HepG2 (cell line): ENCODE results near the gene ANKRD39. TPM values are rescaled to one million over a fixed set of nuclear protein-coding genes. Genes with fewer than 3 reads are reported as not detected.

Experiments
- BHLHE40 ChIP-seq: IDR thresholded peaks from 2 replicates; pipeline ENCODE4 v1.6.1; 2011; ENCODE audit warnings: low read length, improper control_type of control experiment
- CBX5 ChIP-seq: sonication (generic); formaldehyde crosslinking; IDR thresholded peaks from 2 replicates; pipeline ENCODE4 v1.4.0; 2020; ENCODE audit warnings: missing genetic modification reagents, borderline replicate concordance
- CHCHD3 ChIP-seq: sonication (generic); formaldehyde crosslinking; IDR thresholded peaks from 2 replicates; pipeline ENCODE4 v1.8.0; 2022; ENCODE audit warnings: mild to moderate bottlenecking, missing genetic modification reagents, moderate library complexity
- KDM4B ChIP-seq: sonication (generic); formaldehyde crosslinking; IDR thresholded peaks from 2 replicates; pipeline ENCODE4 v1.4.0; 2020; ENCODE audit warnings: missing genetic modification reagents
- NAIF1 ChIP-seq: sonication (generic); formaldehyde crosslinking; IDR thresholded peaks from 2 replicates; pipeline ENCODE4 v1.5.0; 2020; ENCODE audit warnings: mild to moderate bottlenecking, missing genetic modification reagents, borderline replicate concordance
- RELA ChIP-seq: sonication (generic); formaldehyde crosslinking; IDR thresholded peaks from 2 replicates; pipeline ENCODE4 v1.4.0; 2020; ENCODE audit warnings: missing genetic modification reagents
- SMARCC2 ChIP-seq: fragments of 450-650 bp; IDR thresholded peaks from 2 replicates; pipeline ENCODE4 v1.6.1; 2017; ENCODE audit warnings: antibody characterized with exemption, mild to moderate bottlenecking
- SOX6 ChIP-seq, 2 experiments: fragments of 450-650 bp in 1 of 2; sonication (generic) in 1 of 2; formaldehyde crosslinking in 1 of 2; IDR thresholded peaks; 2 replicates each; pipeline versions ENCODE4 v1.4.0 to v1.6.1; 2017 to 2020; ENCODE audit warnings: antibody characterized with exemption in 1 of 2, mild to moderate bottlenecking in 1 of 2, missing genetic modification reagents in 1 of 2
- ZFX ChIP-seq: sonication (generic); formaldehyde crosslinking; IDR thresholded peaks from 2 replicates; pipeline ENCODE4 v1.4.0; 2020; ENCODE audit warnings: mild to moderate bottlenecking, low read depth, missing genetic modification reagents, moderate library complexity
- ZIK1 ChIP-seq: sonication (generic); formaldehyde crosslinking; IDR thresholded peaks from 2 replicates; pipeline ENCODE4 v1.5.0; 2020; ENCODE audit warnings: mild to moderate bottlenecking, low read depth, missing genetic modification reagents, borderline replicate concordance
- ZNF124 ChIP-seq: sonication (generic); formaldehyde crosslinking; IDR thresholded peaks from 2 replicates; pipeline ENCODE4 v1.4.0; 2020; ENCODE audit warnings: missing genetic modification reagents
- ZNF276 ChIP-seq: sonication (generic); formaldehyde crosslinking; IDR thresholded peaks from 2 replicates; pipeline ENCODE4 v1.4.0; 2020; ENCODE audit warnings: mild to moderate bottlenecking, low read depth, missing genetic modification reagents
- ZNF331 ChIP-seq: sonication (generic); formaldehyde crosslinking; IDR thresholded peaks from 2 replicates; pipeline ENCODE4 v1.4.0; 2020; ENCODE audit warnings: missing genetic modification reagents
- ZNF501 ChIP-seq: sonication (generic); formaldehyde crosslinking; IDR thresholded peaks from 2 replicates; pipeline ENCODE4 v1.5.1; 2020; ENCODE audit warnings: mild to moderate bottlenecking, moderate library complexity, missing genetic modification reagents
- ZNF589 ChIP-seq: sonication (generic); formaldehyde crosslinking; conservative IDR thresholded peaks from 2 replicates; pipeline ENCODE4 v1.8.0; 2022; ENCODE audit warnings: mild to moderate bottlenecking, moderate library complexity, missing genetic modification reagents
- ZNF83 ChIP-seq: sonication (generic); formaldehyde crosslinking; IDR thresholded peaks from 2 replicates; pipeline ENCODE4 v1.4.0; 2020; ENCODE audit warnings: missing genetic modification reagents, mild to moderate bottlenecking, borderline replicate concordance
- polyA plus RNA-seq, 8 experiments: library from polyadenylated mRNA; depleted of rRNA in 3 of 8; stranded (reverse) in 7 of 8; unstranded in 1 of 8; fragments of >200 nt; fragmentation: Illumina TruSeq in 4 of 8; extraction: Trizol in 4 of 8; gene quantifications; 2 replicates each; pipeline versions ENCODE4 v1.2.1 to v1.2.3, GENCODE V29; 2011 to 2016; ENCODE audit warnings: low read depth in 4 of 8, missing spikeins in 1 of 8, mixed read lengths in 1 of 8; ENCODE audit not compliant: insufficient read depth in 1 of 8
- total RNA-seq, 5 experiments: library from RNA; depleted of rRNA; stranded (reverse); fragments of >200 nt; fragmentation: Illumina TruSeq; extraction: Trizol; gene quantifications; 2 replicates each; pipeline ENCODE4 v1.2.3, GENCODE V29; 2016; ENCODE audit warnings: low read depth in 1 of 5
- TF ChIP-seq, protein P1 (sequence below): sonication (generic); formaldehyde crosslinking; IDR thresholded peaks from 2 replicates; pipeline ENCODE4 v1.5.1; 2020; ENCODE audit warnings: mild to moderate bottlenecking, moderate library complexity, missing genetic modification reagents
- TF ChIP-seq, protein P2 (sequence below): IDR thresholded peaks from 2 replicates; pipeline ENCODE4 v1.6.1; 2016; ENCODE audit warnings: mild to moderate bottlenecking, missing biosample characterization, missing genetic modification reagents
- TF ChIP-seq, protein P3 (sequence below), 2 experiments: sonication (generic) in 1 of 2; formaldehyde crosslinking in 1 of 2; IDR thresholded peaks; 2 replicates each; pipeline versions ENCODE4 v1.5.1 to v1.6.1; 2011 to 2020; ENCODE audit warnings: borderline replicate concordance in 1 of 2, low read depth in 1 of 2, low read length in 1 of 2, mild to moderate bottlenecking in 1 of 2, missing genetic modification reagents in 1 of 2, moderate library complexity in 1 of 2
- TF ChIP-seq, protein P4 (sequence below): sonication (generic); formaldehyde crosslinking; IDR thresholded peaks from 2 replicates; pipeline ENCODE4 v1.5.0; 2020; ENCODE audit warnings: missing genetic modification reagents

ANKRD39 gene
- total and polyA plus RNA-seq, 2 of the 13 experiments (the other 11 are each of a cell fraction or from before 2014, with no cell fraction given): 23.2 to 24.8 TPM

DNA sequence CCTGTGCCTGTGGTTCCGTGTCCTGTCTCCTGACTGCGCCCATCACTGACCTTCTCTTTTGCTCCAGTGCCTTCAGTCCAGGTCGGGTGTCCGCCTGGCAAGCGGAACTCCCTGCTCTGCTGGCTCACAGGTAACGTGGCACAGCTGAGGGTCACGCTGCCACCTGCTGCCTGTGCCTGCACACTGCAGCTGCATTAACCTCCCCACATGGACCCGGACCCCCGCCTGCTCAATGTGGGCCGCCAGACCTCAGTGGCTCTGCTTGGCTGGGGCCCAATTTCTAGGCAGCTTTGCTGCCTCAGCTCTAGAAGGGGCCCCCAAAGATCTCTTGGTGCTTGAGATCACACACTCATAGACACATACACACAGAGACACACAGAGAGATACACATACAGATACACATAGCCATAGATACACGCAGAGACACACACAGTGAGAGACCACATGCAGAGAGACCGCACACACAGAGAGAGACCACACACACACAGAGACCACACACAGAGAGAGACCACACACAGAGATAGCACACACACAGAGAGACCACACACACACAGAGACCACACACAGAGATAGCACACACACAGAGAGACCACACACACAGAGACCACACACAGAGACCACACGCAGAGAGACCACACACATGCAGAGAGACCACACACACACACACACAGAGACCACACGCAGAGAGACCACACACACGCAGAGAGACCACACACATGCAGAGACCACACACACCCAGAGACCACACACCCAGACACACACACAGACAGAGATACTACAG, 56.6 kb downstream of the ANKRD39 start (continued):
- TF ChIP-seq ZNF276 (CRISPR knock-in tag): 0 out of 2 replicates have a peak, but pooled peaks have one; percentile 39
- peak; percentile 44; the same call in 1 of the 2 replicates for TF ChIP-seq ZNF501 (CRISPR knock-in tag)
- TF ChIP-seq ZNF83 (CRISPR knock-in tag): 0 out of 2 replicates have a peak, but pooled peaks have one; percentile 59
- peak; percentile 54; the same call in 1 of the 2 replicates for TF ChIP-seq CBX5 (CRISPR knock-in tag)
- TF ChIP-seq ZNF124: no peak
- TF ChIP-seq BHLHE40: 0 out of 2 replicates have a peak, but pooled peaks have one; percentile 40
- TF ChIP-seq, protein P1, sequence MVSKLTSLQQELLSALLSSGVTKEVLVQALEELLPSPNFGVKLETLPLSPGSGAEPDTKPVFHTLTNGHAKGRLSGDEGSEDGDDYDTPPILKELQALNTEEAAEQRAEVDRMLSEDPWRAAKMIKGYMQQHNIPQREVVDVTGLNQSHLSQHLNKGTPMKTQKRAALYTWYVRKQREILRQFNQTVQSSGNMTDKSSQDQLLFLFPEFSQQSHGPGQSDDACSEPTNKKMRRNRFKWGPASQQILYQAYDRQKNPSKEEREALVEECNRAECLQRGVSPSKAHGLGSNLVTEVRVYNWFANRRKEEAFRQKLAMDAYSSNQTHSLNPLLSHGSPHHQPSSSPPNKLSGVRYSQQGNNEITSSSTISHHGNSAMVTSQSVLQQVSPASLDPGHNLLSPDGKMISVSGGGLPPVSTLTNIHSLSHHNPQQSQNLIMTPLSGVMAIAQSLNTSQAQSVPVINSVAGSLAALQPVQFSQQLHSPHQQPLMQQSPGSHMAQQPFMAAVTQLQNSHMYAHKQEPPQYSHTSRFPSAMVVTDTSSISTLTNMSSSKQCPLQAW: peak; percentile 35; the same call in 1 of the 2 replicates
- TF ChIP-seq ZFX (CRISPR knock-in tag): peak; percentile 48; the same call in 1 of the 2 replicates
- TF ChIP-seq NAIF1: no peak
- 0 out of 2 replicates have a peak, but pooled peaks have one; percentile 9 for TF ChIP-seq ZIK1 (CRISPR knock-in tag)
- no peak for TF ChIP-seq CHCHD3 (CRISPR knock-in tag)
- TF ChIP-seq SOX6 (IDR thresholded peaks at IDR 0.05): no peak
- TF ChIP-seq SOX6 (CRISPR knock-in tag; IDR thresholded peaks at IDR 0.05): peak; percentile 29; the same call in 1 of the 2 replicates
- peak; percentile 54; the same call in 1 of the 2 replicates for TF ChIP-seq ZNF331 (CRISPR knock-in tag)
- no peak; the same call in 1 of the 2 replicates for TF ChIP-seq RELA
- no peak for TF ChIP-seq ZNF589 (CRISPR knock-in tag)
- TF ChIP-seq, protein P2, sequence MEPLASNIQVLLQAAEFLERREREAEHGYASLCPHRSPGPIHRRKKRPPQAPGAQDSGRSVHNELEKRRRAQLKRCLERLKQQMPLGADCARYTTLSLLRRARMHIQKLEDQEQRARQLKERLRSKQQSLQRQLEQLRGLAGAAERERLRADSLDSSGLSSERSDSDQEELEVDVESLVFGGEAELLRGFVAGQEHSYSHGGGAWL (CRISPR knock-in tag): no peak; the same call in 1 of the 2 replicates
- no peak for TF ChIP-seq SMARCC2
- TF ChIP-seq, protein P3, sequence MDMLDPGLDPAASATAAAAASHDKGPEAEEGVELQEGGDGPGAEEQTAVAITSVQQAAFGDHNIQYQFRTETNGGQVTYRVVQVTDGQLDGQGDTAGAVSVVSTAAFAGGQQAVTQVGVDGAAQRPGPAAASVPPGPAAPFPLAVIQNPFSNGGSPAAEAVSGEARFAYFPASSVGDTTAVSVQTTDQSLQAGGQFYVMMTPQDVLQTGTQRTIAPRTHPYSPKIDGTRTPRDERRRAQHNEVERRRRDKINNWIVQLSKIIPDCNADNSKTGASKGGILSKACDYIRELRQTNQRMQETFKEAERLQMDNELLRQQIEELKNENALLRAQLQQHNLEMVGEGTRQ (IDR thresholded peaks at IDR 0.05; ENCODE audit: low read depth, low read length): no peak
- TF ChIP-seq, protein P3 (CRISPR knock-in tag; IDR thresholded peaks at IDR 0.05; ENCODE audit: borderline replicate concordance): no peak
- no peak for TF ChIP-seq KDM4B (CRISPR knock-in tag)
- TF ChIP-seq, protein P4, sequence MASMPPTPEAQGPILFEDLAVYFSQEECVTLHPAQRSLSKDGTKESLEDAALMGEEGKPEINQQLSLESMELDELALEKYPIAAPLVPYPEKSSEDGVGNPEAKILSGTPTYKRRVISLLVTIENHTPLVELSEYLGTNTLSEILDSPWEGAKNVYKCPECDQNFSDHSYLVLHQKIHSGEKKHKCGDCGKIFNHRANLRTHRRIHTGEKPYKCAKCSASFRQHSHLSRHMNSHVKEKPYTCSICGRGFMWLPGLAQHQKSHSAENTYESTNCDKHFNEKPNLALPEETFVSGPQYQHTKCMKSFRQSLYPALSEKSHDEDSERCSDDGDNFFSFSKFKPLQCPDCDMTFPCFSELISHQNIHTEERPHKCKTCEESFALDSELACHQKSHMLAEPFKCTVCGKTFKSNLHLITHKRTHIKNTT (CRISPR knock-in tag): no peak
